ENCODE data around the gene CHTF18.
A peak's percentile ranks its signal among the peaks of the same experiment; 100 is the strongest.
"Not testable (repeated sequence)": the region's sequence is repeated elsewhere in the genome, so short reads cannot be mapped to it uniquely, and the experiment has no call there.

Gene CHTF18

DNA sequence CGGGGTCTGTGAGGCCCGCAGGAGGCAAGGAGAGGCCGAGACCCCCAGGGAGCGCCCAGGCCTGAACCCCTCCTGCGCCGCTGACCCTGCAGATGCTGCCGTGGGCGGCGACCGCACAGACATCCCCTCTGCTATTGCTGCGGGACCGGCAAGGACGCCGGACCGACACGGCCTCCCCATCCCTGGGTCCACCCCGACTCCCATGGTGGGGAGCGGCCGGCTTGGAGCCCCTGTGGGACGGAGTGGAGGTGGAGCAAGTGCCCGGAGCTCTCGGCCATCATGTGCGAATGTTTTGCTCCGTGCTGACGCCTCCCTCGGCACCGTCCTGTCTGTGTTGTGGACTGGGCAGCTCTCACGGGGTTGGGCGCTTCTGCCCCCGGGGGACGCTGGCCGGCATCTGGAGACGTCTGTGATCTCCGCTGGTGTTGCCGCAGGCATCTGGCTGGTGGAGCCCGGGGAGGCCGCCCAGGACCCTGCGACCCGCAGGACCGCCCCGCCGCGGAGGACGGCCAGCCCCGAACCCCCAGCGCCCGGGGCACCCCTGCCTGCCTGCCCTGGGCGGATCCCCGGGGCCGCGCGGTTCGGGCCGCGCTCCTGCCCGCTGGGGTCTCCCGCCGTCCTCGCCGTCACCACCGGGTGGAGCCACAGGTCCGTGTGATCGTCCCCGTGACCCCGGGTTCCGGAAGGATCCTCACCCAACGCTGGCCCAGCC is 24.9 kb downstream of the CHTF18 start:
- peak; percentile 43 for DNase-seq

DNA sequence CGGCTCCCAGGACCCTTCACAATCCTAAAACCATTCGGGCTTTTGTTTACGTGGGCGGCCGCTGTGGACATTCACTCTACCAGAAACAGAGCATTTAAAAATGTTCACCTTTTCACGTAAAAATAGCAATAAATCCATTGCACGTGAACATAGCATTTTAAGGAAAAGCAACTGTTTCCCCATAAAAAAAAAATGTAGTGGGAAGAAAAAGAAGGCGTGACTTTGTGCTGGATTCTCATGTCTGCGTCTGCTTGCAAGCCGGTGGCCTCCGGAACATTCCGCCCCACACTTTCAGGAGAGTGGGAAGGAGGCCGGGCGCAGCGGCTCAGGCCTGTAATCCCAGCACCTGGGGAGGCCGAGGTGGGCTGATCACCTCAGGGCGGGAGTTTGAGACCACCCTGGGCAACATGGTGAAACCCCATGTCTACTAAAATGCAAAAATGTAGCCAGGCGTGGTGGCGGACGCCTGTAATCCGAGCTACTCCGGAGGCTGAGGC is 25.5 kb downstream of the CHTF18 start:
- DNase-seq: no peak

GRCh38 chr16:814974-815373 is 26.6 kb downstream of the CHTF18 start:
- peak; percentile 77 for DNase-seq

DNA sequence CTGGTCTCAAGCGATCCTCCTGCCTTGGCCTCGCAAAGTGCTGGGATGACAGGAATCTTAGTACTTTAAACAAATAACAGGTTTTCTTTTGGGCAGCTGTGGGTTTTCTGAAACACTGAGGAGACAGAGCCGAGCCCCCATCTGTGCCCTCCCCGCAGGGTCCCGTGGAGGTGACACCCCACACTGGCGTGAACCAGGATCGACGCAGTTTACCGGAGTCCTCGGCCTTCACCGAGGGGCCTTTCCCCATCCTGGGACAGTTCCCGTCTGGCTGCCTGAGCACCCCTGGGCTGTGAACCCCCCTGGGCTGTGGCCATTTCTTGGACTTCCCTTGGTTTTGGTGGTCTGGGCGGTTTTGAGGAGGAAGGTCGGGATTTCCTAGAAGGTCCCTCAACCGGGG is 27.4 kb downstream of the CHTF18 start:
- no peak for DNase-seq

DNA sequence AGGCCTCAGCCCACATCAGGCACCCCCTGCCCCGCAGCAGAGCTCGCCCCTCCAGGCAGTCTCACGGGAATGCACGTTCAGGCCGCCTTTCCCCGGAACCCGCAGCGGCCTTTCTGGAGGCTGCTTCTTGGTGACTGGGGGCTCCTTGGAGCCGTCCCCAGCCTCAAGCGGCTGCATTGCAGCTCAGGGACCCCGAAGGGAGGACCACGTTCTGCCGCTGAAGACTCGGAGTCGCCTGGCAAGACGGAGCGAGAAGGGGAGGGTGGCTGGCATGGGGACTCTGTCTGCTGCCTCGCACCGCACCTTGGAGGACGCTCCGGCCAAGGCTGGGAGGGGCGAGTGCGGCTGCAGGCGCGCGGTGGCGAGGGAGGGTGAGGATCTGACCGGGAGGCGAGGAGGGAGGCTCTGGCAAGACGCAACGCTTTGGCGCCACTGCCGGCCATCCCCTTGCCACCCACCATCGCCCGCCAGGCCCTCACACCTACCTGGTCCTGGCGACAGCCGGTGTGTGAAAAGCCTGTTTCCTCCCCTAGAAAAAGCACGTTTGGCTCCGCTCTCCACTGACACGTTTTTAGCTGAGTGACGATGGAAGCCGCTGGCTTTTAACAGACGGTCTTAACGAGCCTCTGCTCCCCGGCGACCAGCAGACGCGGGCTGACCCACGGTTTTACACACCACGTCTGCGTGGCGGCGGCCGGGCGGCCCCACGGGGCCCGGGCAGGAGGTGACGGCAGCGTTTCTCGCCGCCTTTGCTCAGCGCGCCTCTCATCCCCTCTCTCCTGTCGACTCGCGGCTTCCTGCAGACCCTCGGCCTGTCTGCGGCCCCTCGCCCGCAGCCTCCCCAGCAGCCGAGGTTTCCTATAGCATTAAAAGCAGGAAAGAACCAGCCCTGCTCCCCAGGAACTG is 28.8 kb downstream of the CHTF18 start:
- DNase-seq: no peak

DNA sequence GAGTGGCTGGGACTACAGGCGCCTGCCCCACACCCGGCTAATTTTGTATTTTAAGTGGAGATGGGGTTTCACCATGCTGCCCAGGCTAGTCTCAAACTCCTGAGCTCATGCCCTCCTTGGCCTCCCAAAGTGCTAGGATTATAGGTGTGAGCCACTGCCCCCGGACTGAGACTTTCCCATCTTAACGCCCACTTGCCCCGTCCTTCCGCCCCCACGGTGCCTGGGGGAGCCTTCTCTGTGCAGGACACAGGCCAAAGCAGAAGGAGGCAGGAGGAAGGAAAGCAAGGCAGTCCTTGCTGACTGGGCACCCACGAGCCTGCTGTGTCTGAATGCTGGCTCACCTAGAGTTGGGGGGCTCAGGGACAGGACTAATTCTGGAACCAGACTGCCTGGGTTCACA is 29.7 kb downstream of the CHTF18 start:
- DNase-seq: no peak

DNA sequence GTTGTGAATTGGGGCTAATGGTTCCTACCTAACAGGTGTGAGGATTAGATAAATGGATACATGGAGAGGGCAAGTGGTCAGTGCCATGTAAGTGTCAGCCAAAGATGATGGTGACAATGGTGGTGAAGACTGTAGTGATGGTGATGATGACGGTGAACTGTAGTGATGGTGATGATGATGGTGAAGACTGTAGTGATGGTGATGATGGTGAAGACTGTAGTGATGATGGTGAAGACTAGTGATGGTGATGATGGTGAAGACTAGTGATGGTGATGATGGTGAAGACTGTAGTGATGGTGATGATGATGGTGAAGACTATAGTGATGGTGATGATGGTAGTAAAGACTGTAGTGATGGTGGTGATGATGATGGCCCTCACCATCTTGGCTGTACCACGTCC is 30.2 kb downstream of the CHTF18 start:
- DNase-seq: no peak

GRCh38 chr16:819336-820043 is 31.1 kb downstream of the CHTF18 start:
- DNase-seq: no peak

DNA sequence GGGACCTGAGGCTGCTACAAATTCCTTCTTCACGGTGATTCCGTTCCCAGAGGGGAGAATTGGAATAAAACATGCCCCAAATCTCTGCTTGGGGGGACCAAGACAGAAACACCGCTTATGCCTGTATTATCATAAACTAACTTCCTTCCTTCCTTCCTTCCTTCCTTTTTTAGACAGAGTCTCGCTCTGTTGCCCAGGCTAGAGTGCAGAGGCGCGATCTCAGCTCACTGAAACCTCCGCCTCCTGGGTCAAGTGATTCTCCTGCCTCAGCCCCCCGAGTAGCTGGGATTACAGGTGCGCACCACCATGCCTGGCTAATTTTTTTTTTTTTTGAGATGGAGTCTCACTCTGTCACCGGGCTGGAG is 31.6 kb downstream of the CHTF18 start:
- not testable (repeated sequence) for DNase-seq

- DNase-seq: no peak
Observed at GRCh38 chr16:820748-821147, 32.3 kb downstream of the CHTF18 start.

GRCh38 chr16:821751-822150 is 33.3 kb downstream of the CHTF18 start:
- no peak for DNase-seq

DNA sequence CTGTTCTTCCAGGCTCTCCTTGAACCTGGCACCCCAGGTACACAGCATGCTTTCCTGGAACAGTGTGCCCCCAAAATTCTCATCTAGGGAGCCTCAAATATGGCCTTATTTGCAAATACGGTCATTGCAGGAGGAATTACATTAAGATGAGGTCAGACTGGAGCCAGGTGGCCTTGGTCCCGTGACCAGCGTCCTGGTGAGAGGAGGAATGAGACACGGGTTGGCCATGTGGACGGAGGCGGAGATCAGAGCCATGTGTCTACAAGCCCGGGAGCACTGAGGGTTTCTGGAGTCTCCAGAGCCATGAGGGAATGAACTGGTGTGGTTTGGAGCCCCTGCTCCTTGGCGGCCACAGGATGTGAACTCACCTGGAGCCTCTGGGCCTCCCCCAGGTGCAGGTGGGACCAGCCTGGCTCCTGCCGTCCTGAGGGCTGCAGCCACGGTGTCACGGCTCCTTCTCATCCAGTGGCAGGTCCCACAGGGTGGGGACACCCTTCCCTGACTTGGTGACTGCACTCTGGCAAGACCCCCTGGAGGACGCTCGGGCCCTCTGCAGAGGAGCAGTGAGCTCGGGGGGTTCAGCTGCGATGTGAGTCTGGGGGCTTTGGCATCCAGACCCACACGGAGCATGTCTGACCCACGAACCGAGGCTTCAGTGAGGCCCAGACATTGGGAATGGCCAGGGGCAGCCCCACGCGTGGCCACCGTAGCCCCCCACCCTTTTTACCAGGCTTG is 33.9 kb downstream of the CHTF18 start:
- DNase-seq: no peak

DNA sequence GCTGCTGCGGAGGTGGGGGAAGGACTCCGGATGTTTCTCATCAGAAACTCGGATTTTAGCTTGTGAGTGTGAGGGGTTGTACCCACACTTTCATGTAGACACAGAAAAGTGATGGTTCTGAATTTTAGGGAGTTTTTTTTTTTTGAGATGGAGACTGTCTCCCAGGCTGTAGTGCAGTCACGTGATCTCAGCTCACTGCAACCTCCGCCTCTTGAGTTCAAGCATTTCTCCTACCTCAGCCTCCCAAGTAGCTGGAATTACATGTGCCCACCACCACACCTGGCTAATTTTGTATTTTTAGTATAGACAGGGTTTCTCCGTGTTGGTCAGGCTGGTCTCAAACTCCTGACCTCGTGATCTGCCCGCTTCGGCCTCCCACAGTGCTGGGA is 34.5 kb downstream of the CHTF18 start:
- DNase-seq: no peak

DNA sequence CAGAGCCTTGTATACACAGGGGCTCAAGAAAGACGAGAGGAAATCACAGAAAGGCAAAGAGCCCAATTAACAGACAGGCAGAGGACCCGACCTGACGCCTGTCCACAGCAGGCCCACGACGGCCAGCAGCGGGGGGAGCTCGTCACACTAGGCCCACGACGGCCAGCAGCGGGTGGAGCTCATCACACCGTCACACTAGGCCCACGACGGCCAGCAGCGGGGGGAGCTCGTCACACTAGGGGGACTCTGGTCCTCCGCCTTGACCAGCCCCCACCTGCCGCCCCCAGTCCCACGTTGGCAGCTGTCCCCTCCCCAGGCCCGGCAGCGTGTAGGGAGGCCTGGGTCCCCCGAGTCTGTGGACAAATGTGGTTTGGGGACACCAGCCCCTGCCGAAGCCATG is 35.8 kb downstream of the CHTF18 start:
- no peak for DNase-seq

DNA sequence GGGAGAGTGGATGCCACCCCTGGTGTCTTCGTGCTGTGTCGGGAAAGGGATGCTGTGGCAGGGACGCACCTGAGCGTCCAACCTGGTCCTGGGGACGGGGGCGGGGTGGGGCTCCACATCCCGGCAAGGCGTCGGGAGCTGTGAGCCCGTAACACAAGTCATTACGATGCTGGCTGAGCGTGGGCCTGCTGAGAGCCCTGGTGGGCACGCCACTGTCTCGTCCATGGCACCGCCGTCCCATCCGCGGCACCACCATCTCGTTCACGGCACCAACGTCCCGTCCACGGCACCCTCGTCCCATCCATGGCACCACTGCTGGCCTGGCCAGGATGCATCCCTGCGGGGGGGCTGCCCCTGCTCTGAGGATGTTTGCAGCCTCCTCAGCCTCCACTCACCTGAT is 36.2 kb downstream of the CHTF18 start:
- no peak for DNase-seq

DNA sequence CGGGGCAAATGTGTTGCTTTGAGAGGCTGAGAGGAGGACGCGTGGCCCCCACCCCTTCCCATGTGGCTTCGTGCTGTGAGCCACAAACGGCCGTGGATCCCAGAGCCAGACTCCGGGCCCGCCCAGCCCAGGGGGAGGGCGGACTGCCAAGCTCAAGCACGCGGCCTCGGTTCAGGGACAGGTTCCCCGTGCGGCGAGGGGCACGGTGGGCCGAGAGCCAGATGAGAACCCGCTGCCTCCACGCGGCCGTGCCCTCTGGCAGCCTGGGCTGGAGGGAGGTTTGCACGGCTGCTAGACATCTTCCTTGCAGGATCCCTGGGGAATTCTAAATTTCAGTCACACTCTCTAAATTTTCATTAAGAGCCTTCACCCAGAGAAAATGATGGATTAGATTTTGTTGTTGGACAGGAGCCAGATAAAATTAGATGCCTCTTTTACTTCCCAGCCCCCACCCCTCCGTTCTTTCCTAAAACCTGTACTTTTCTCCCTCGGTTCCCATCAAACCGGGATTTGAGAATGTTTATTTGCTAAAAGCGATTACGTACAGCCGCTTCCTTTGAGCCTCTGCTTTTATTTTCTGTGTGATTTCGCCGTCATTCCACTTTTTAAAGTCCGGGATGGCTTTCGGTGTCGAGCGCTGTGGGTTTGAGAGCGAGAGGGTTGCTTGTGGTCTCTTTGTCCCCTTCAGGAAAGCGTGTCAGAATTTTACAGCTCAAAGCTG is 37.1 kb downstream of the CHTF18 start:
- no peak for DNase-seq

- no peak for DNase-seq
Observed at GRCh38 chr16:827513-827912, 39.1 kb downstream of the CHTF18 start.

GRCh38 chr16:828891-829290 is 40.5 kb downstream of the CHTF18 start:
- DNase-seq: no peak

DNA sequence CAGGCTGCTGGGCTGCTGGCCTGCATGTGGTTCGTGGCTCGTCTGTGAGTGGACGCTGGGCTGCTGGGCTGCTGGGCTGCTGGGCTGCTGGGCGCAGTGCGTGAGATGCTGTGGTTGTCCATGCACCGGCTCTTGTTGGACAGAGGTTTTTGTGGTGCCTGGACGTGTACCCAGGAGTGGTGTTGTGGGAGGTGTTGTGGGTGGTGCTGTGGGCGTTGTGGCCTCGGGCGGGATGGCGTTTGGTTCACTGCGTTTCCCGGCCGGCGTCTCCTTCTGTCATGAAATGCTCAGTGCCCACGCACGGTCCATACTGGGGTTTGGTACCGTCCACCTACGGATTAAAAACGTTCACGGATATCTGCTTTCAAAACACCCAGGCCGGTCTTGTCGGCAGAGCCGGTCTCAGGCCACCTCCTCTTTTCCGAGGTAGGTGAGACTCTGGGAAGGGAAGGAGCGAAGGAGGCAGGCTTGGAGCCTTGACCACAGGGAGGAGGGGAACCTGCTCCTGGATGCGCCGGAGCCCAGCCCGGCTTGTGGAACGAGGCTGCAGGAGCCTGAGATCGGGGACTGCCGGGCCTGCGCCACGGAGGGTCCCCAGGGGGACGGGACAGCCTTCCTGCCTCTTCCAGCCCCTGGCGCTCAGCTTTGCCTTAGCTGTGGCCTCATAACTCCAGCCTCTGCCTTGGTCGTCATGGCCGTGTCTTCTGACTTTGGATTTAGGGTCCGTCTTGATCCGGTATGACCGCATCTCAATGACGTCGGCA is 41.9 kb downstream of the CHTF18 start:
- no peak for DNase-seq

GRCh38 chr16:830871-831570 is 42.6 kb downstream of the CHTF18 start:
- DNase-seq: no peak

Measured in fibroblast of skin of scalp (primary cell).